Heart left ventricle (tissue), 13 donors: ENCODE measurements around the gene PTPRD.

Experiments
- CTCF ChIP-seq, 12 donors: fragments of 200-600 bp; sonication (generic) in 4 of 12; IDR thresholded peaks; one replicate each; pipeline versions ENCODE4 v1.5.0 to v1.8.0; 2018 to 2022; ENCODE audit warnings: antibody characterized with exemption in 12 of 12, mild to moderate bottlenecking in 5 of 12
- POLR2A ChIP-seq, 2 donors: fragments of 450-650 bp; IDR thresholded peaks; one replicate each; pipeline ENCODE4 v1.6.1; 2017; ENCODE audit warnings: antibody characterized with exemption in 2 of 2, mild to moderate bottlenecking in 2 of 2, moderate library complexity in 2 of 2
- donor health status: ischemic (EF 13 %, LVEDD 7.1; RV severe dilation, severe dysfunction).
- donor health status: DM: no; HTN: yes; CAD: no.
- donor health status: DM: no; HTN: no; CAD: no.
- donor health status: ischemic (EF 25% LVEDD 6.9; RV normal size, moderate dysfunction).
- donor health status: ischemic (EF 25% LVEDD 5.7; RV mildly dilated, moderate dysfunction).
- donor health status: ischemic (EF 35%, LVEDD 5.7; RV mildly dilated, moderate dysfunction).
- donor health status: nonischemic (EF 11% LVEDD 7.7; RV severe dilation, severe dysfunction).
- donor health status: DM: yes; HTN: yes; CAD: no.
- donor health status: PGD.
- donor health status: ischemic (EF 29% LVEDD 5.4; RV normal size, mild dysfunction).
- donor health status: nonischemic (EF 23%, LVEDD 6.1; RV moderate dilation, normal function).

- no peak for TF ChIP-seq POLR2A (IDR thresholded peaks at IDR 0.05)
- no peak for TF ChIP-seq CTCF (IDR thresholded peaks at IDR 0.05)
Measured at GRCh38 chr9:8356406-8356805, 2256.4 kb downstream of the PTPRD start.
